ENCODE data around the gene C13orf46. TPM values are rescaled to one million over a fixed set of nuclear protein-coding genes. Genes with fewer than 3 reads are reported as not detected.
"Not testable (repeated sequence)": the region's sequence is repeated elsewhere in the genome, so short reads cannot be mapped to it uniquely, and the experiment has no call there.

C13orf46 gene
- total RNA-seq, 1 donor from 2014 or later, result 0.08 TPM

DNA sequence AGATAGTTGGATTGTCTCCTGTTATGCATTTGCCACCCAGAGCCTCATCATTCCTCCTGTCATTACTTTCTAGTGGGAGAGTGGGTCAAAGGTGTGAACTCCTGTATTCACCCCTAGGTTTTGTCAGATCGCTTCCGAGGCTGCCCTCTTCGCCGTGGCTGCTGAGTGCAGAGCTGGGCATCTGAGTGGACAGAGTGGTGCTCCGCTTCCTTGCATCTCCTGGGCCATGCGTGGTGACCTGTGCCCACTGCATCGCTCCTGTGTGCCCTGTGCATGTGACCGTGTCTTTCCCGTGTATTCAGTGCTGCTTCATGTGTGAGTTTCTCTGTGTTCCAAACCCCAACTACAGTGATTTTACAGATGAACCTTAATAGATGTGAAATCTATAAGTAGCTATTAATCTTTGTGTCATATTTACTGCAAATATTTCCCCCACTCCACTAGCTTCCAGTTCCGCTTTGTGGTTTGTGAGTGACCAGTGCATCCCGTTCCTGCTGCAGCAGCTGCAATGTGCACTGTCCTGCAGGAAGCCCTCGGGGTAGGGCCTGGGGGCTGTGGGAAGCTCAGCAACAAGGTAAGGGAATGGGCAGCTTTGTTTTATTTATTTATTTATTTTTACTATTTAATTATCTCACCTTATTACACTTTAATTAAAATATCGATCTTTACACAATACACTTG is 53.1 kb downstream of the C13orf46 start:
- no peak for ATAC-seq

GRCh38 chr13:113919761-113920559 is 53.9 kb downstream of the C13orf46 start:
- no peak for ATAC-seq

DNA sequence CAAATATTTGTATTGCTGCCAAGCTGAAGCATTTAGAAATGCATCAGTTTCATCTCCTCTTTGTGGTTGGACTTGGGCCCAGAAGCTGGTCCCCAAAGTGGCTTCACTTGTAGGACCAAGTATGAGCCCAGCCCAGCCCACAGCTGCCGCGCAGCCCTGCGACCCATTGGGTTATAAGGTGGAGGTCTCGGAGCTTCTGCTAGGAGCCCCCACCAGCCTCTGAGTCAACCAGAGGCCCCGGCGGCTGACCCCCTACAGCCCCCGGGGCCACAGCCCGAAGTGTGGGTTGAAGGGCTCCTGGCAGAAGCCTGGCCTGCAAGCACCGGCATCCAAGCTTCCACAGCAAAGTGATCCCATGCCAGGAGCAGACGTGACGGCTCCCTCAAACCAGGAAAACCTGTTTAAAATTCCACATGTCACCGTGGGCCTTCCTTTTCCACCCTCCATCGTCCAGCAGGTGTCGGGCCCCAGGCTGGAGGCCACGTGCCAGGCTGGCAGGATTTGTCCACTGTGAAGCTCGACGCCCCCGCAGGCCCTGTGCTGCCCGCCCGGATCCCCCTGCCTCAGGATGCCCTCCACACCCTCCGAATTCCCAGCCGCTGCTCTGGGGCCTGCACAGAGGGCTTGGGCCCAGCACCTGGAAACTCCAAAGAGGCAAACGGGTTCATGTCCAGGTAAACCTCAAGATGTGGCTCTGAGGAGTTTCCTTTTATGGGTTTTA is 54.7 kb downstream of the C13orf46 start:
- ATAC-seq, result no peak

DNA sequence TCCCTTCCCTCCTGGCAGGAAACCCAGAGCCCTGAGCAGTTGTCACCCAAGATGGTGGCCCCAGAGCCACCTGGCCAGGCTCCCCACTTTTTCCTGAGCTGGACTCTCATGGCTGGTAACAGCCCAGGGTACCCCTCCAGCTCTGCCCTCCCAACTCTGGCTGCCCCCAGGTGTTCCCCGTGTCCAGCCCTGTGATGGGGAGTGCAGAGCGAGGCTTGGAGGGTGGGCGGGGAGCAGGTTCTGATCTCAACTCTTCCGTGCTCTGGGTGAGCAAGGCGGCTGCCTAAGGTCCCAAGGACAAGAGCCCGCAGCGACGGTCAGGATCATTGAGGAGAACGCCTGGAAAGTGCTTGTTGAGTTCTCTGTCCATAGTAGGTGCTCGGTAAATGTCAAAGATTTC is 55.3 kb downstream of the C13orf46 start:
- ATAC-seq, result no peak

- ATAC-seq, result no peak
Measured at GRCh38 chr13:113917594-113918371, 56.1 kb downstream of the C13orf46 start.

- ATAC-seq, result no peak
Measured at GRCh38 chr13:113917096-113917495, 56.8 kb downstream of the C13orf46 start.

GRCh38 chr13:113916330-113916815 is 57.5 kb downstream of the C13orf46 start:
- peak; percentile 42 for ATAC-seq

GRCh38 chr13:113915786-113916329 is 58.0 kb downstream of the C13orf46 start:
- ATAC-seq, result peak; percentile 10

DNA sequence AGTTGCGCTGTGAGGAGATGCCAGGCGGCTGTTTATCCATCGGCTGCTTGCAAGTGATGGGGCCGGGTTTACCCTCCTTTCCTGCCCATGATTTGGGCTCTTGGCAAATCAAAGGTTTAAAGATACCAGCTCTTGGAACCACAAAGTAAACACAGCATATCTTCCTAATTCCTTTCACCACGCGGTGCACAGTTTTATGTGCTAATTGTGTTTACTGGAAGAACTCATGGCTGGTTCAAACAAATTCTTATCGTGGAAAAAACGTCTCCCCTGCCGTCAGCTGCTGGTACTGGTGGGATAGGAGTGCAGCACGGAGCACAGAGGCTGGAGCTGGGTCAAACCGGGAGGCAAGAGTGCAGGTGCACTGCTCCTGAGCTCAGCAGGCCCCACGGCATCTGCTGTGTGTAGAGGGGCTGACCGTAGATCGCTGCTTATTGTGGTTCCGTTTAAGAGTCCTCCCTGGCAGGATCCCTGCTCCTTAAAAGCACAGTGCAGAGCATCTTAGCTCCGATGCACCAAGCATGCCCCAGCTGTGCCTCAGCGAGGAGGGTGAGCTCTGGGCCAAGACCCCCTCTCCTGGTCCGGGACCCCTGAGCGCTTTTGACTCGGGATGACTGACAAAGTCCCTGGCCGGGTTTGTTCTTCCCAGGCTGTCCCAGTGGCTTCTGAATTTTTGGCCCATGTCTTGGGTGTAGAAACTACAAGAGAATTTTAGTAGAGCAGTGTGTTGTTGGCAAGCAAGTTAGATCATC is 58.7 kb downstream of the C13orf46 start:
- ATAC-seq, result no peak

- ATAC-seq, result no peak
Measured at GRCh38 chr13:113914333-113915011, 59.4 kb downstream of the C13orf46 start.

DNA sequence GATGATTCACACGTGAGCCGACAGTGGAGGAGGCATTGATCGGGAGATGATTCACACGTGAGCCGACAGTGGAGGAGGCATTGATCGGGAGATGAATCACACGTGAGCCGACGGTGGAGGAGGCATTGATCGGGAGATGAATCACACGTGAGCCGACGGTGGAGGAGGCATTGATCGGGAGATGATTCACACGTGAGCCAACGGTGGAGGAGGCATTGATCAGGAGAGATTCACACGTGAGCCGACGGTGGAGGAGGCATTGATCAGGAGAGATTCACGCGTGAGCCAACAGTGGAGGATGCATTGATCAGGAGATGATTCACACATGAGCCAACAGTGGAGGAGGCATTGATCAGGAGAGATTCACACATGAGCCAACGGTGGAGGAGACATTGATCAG is 60.0 kb downstream of the C13orf46 start:
- not testable (repeated sequence) for ATAC-seq

- ATAC-seq, result not testable (repeated sequence)
Measured at GRCh38 chr13:113913408-113913807, 60.5 kb downstream of the C13orf46 start.

GRCh38 chr13:113912596-113912995 is 61.3 kb downstream of the C13orf46 start:
- ATAC-seq, result no peak

- ATAC-seq, result no peak
Measured at GRCh38 chr13:113907635-113908617, 66.0 kb downstream of the C13orf46 start.

DNA sequence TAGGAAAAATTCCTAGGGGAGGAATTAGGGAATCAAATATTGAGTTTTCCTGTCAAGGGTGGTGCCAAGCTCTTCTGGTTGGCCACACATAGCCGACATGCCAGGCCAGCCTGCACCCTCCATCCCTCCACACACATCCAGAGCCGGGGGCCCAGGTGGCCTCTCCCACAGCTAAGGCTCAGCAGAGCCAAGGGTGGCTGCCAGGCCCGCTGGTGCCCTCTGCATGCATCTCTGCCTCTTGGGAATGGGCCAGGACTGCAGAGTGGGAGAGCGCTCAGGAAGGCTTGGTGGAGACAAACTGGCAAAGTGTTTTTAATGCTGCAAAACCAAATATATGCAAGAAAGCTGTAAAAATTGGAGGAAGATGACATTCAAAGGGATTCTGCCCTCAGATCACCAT is 67.3 kb downstream of the C13orf46 start:
- ATAC-seq, result no peak

DNA sequence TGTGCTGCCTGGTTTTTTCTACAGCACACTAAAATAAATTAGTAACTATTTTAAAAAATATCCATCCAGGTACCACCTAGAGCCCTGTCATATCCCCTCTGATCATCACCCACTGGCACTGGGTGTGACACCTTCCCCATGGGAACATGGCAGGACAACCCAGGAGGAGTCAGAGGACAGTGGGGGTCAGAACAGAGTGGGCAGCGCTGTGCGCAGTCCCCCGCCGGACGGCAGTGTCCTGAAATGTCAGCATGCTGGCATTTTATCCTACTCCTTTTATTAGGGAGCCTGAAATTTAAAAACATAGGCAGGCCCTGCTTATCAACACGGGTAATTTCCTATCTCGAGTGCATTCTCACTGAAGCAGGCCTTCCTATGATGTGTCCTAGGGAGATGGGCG is 67.9 kb downstream of the C13orf46 start:
- ATAC-seq, result no peak

DNA sequence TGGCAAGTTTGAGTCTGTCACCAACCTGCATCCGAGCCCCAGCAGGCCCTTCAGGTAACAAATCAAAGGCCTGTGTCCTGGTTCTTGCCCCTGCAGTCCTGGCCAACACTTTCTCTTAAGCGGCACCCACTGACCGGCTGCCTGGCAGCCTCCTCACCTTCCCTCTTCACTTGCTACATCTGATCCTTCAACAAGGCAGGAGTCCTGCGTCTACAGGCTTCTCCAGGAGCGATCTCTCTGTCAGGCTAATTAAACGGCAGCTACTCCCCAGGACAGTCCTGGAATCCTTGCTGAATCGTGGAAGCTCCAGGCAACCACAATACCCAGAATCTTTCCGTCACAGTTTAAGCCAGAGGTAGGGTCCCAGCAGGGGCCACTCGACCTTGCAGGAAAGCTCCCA is 68.9 kb downstream of the C13orf46 start:
- no peak for ATAC-seq

GRCh38 chr13:113904411-113904810 is 69.5 kb downstream of the C13orf46 start:
- ATAC-seq, result peak; percentile 72

DNA sequence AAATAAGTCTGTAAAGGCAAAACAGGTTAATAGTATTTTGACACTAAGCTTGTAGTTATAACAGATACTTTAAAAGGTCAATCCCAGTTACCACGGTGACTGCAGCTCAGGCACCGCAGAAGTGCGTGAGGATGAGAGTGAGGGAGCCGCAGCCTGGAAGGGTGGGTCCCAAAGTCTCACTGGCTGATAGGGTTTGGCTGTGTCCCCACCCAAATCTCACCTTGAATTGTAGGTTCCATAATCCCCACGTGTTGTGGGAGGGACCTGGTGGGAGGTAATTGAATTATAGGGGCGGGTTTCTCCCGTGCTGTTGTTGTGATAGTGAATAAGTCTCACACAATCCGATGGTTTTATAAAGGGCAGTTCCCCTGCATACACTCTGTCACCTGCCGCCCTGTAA is 70.0 kb downstream of the C13orf46 start:
- ATAC-seq, result no peak

Data from esophagus mucosa (tissue), 1 donor.